Lung (tissue), 12 donors: Measurements from ENCODE around the gene EDN1. TPM values are rescaled to one million over a fixed set of nuclear protein-coding genes. Genes with fewer than 3 reads are reported as not detected.
A peak's percentile ranks its signal among the peaks of the same experiment; 100 is the strongest.

Experiments used
- ATAC-seq: fragments of 200-7000 bp; cut with Tn5 transposase; one replicate; pipeline ENCODE4 v1.9.1; 2020; ENCODE audit warnings: moderate number of reproducible peaks; ENCODE audit not compliant: insufficient read depth, low FRiP score
- DNase-seq, 3 donors: peaks; one replicate each; pipeline ENCODE4 v3.0.0-alpha.2; 2013 to 2017
- H3K27ac ChIP-seq, 2 donors: one replicate each; pipeline ENCODE4 v1.5.1; 2013; ENCODE audit warnings: mild to moderate bottlenecking in 2 of 2, moderate library complexity in 2 of 2, control low read depth in 1 of 2, inconsistent platforms in 1 of 2, low read depth in 1 of 2, low read length in 1 of 2
- H3K27me3 ChIP-seq, 3 donors: one replicate each; pipeline ENCODE4 v1.5.1; 2013; ENCODE audit warnings: low read length in 2 of 3; ENCODE audit not compliant: control insufficient read depth in 3 of 3, insufficient read depth in 3 of 3
- H3K36me3 ChIP-seq, 4 donors: one replicate each; pipeline ENCODE4 v1.5.1; 2013; ENCODE audit warnings: low read length in 4 of 4, mild to moderate bottlenecking in 1 of 4, moderate library complexity in 1 of 4; ENCODE audit not compliant: control insufficient read depth in 4 of 4, insufficient read depth in 4 of 4
- H3K4me1 ChIP-seq, 5 donors: one replicate each; pipeline ENCODE4 v1.5.1; 2013; ENCODE audit warnings: low read length in 5 of 5, mild to moderate bottlenecking in 2 of 5, moderate library complexity in 1 of 5; ENCODE audit not compliant: control insufficient read depth in 5 of 5, insufficient read depth in 5 of 5
- H3K4me3 ChIP-seq: one replicate; pipeline ENCODE4 v1.5.1; 2013; ENCODE audit warnings: mild to moderate bottlenecking, control low read depth, moderate library complexity
- H3K9ac ChIP-seq, 2 donors: one replicate each; pipeline ENCODE4 v1.5.1; 2013; ENCODE audit warnings: low read length in 2 of 2, control low read depth in 1 of 2; ENCODE audit not compliant: insufficient read depth in 1 of 2
- H3K9me3 ChIP-seq, 4 donors: one replicate each; pipeline ENCODE4 v1.5.1; 2013; ENCODE audit warnings: low read length in 3 of 4, mild to moderate bottlenecking in 1 of 4, moderate library complexity in 1 of 4; ENCODE audit not compliant: control insufficient read depth in 4 of 4, insufficient read depth in 3 of 4
- CTCF ChIP-seq: IDR thresholded peaks from 2 replicates; pipeline ENCODE4 v1.5.1; 2012; ENCODE audit warnings: mild to moderate bottlenecking; ENCODE audit errors: control extremely low read depth, extremely low read depth
- WGBS, 2 donors: extraction: QIAGEN DNeasy Blood & Tissue Kit; methylation state at CpG; one replicate each; pipeline ENCODE4 v1.1.7; 2013; 5-methylcytosine and 5-hydroxymethylcytosine counted together
- polyA plus RNA-seq, 2 donors: library from polyadenylated mRNA; stranded (reverse); fragments of 200-250 nt; gene quantifications; one replicate each; pipeline ENCODE4 v1.2.1, GENCODE V29; 2013
- total RNA-seq, 2 donors: library from RNA; depleted of rRNA in 1 of 2; stranded (reverse); fragments of >200 nt in 1 of 2; gene quantifications; one replicate each; pipeline ENCODE4 v1.2.1, GENCODE V29; 2014 to 2021
- donor health status: control.
- donor health status: control.
- donor health status: Bipolar disorder and iron deficiency.
- donor health status: healthy.
- donor health status: DM: yes; HTN: yes; CAD: no.

Gene EDN1
- total and polyA plus RNA-seq, 4 donors, result 18.4 to 112 (median 40.3) TPM

- Histone ChIP-seq H3K9me3 (no peaks in the 10 kb centered on the region), H3K27ac (peak overlapping the region in 1 of 2 donors; percentile 86), H3K4me3 (peak overlapping the region; percentile 52), H3K9ac (peak overlapping the region in 1 of 2 donors; percentile 21), H3K36me3 (no peaks in the 10 kb centered on the region), H3K4me1 (peaks cover 0 to 11% (median 1%) of the 10 kb centered on the region in 5 donors), H3K27me3 (peaks cover 0 to 22% (median 9%) of the 10 kb centered on the region in 3 donors)
- ATAC-seq, result no peak
- peak; percentile 19 to 42 (median 22) for DNase-seq
- 21 to 32% methylated on average over 15 of the region's 15 CpGs for WGBS, 2 donors
- TF ChIP-seq CTCF, result no peak
These were observed 1.9 kb downstream of the EDN1 start for GRCh38 chr6:12291839-12292604.

GRCh38 chr6:12293235-12293930 is 3.2 kb downstream of the EDN1 start:
- Histone ChIP-seq H3K27ac (peak overlapping the region in 1 of 2 donors; percentile 56), H3K9me3 (no peaks in the 10 kb centered on the region), H3K36me3 (no peaks in the 10 kb centered on the region), H3K4me3 (peak overlapping the region; percentile 52), H3K27me3 (peaks cover 0 to 22% (median 9%) of the 10 kb centered on the region in 3 donors), H3K9ac (no peak overlapping the region), H3K4me1 (peaks cover 0 to 10% (median 1%) of the 10 kb centered on the region in 5 donors)
- 26 to 45% methylated on average over 4 of the region's 4 CpGs for whole genome bisulfite sequencing, 2 donors
- DNase-seq (no peak), ATAC-seq (no peak)
- no peak for TF ChIP-seq CTCF

GRCh38 chr6:12293931-12294807 is 4.0 kb downstream of the EDN1 start:
- H3K36me3 ChIP-seq, result no peaks in the 10 kb centered on the region
- H3K27me3 ChIP-seq, result peaks cover 0 to 22% (median 6%) of the 10 kb centered on the region in 3 donors
- H3K4me1 ChIP-seq, result peaks cover 0 to 10% (median 1%) of the 10 kb centered on the region in 5 donors
- WGBS, 2 donors, result 66 to 71% methylated on average over 7 of the region's 7 CpGs
- H3K27ac ChIP-seq, result no peak overlapping the region
- DNase-seq (no peak), ATAC-seq (no peak)
- H3K4me3 ChIP-seq, result no peak overlapping the region
- no peak for TF ChIP-seq CTCF
- no peaks in the 10 kb centered on the region for H3K9me3 ChIP-seq
- no peak overlapping the region for H3K9ac ChIP-seq
